Measurements from ENCODE around the gene LPAR3. TPM values are rescaled to one million over a fixed set of nuclear protein-coding genes. Genes with fewer than 3 reads are reported as not detected.

Gene LPAR3
- total RNA-seq, 1 donor from 2014 or later, result not detected

GRCh38 chr1:84773195-84773594 is 119.8 kb downstream of the LPAR3 start:
- Mint-ChIP-seq H3K27ac (ENCODE audit: unreplicated experiment) (no peak overlapping the region), H3K9me3 (ENCODE audit: low read depth) (no peaks in the 10 kb centered on the region), H3K36me3 (ENCODE audit: low read depth) (no peaks in the 10 kb centered on the region), H3K27me3 (ENCODE audit: low read depth) (peaks cover 24% of the 10 kb centered on the region), H3K4me3 (ENCODE audit: unreplicated experiment) (no peak overlapping the region), H3K4me1 (ENCODE audit: low read depth) (no peaks in the 10 kb centered on the region)
- TF ChIP-seq CTCF (IDR thresholded peaks at IDR 0.05), result no peak
- DNase-seq (ENCODE audit: low spot score), result no peak

DNA sequence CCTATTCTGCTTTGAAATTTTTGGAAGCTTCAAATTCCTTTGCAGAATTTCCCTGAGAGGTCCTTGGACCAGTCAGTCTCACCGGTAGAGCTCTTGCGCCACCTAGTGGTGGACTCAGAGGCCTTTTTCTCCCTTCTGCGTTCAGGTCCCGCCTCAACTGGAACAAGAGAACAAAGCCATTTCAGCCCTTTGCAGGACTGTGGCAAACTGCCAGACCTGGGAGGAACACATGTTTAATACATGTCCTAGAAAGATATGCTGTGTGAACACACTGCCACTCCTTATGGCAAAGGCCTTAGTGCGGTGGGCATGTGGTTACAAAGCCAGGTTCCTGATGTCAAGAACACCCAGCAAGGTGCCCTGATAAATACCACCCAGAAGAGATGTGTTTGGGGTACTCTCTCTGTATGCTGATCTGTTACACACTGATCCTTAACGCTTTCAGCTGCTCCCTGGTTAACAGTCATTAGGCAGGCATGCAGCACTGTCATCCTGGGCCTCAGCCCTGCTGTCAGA is 120.5 kb downstream of the LPAR3 start:
- peak; percentile 93 for TF ChIP-seq CTCF (IDR thresholded peaks at IDR 0.05)
- peaks cover 24% of the 10 kb centered on the region for H3K27me3 Mint-ChIP-seq (ENCODE audit: low read depth)

GRCh38 chr1:84771895-84772294 is 121.1 kb downstream of the LPAR3 start:
- TF ChIP-seq CTCF (IDR thresholded peaks at IDR 0.05), result no peak
- Mint-ChIP-seq H3K4me3 (ENCODE audit: unreplicated experiment) (no peak overlapping the region), H3K9me3 (ENCODE audit: low read depth) (no peaks in the 10 kb centered on the region), H3K27me3 (ENCODE audit: low read depth) (peaks cover 24% of the 10 kb centered on the region), H3K36me3 (ENCODE audit: low read depth) (no peaks in the 10 kb centered on the region), H3K4me1 (ENCODE audit: low read depth) (no peaks in the 10 kb centered on the region), H3K27ac (ENCODE audit: unreplicated experiment) (no peak overlapping the region)
- DNase-seq (ENCODE audit: low spot score), result no peak

More for the DNA sequence above, 120.5 kb downstream of the LPAR3 start:
- Mint-ChIP-seq H3K36me3 (ENCODE audit: low read depth) (no peaks in the 10 kb centered on the region), H3K4me3 (ENCODE audit: unreplicated experiment) (no peak overlapping the region), H3K9me3 (ENCODE audit: low read depth) (no peaks in the 10 kb centered on the region), H3K4me1 (ENCODE audit: low read depth) (no peaks in the 10 kb centered on the region), H3K27ac (ENCODE audit: unreplicated experiment) (no peak overlapping the region)
- DNase-seq (ENCODE audit: low spot score), result no peak

DNA sequence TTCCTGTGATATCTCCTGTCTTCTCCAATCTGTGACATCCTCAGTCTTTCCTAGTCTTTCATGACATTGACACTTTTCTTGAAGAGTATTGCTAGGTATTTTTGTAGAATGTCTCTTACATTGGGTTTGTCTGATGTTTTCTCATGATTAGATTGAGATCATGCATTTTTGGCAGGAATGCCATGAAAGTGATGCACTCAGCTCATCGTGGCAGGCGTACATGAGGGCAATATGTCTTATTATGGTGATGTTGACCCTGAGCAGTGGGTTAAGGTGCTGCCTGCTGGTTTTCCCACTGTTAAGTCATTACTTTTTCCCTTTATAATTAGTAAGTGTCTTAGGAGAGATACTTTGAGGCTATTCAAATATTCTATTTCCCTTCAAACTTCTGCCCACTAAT is 122.5 kb downstream of the LPAR3 start:
- no peaks in the 10 kb centered on the region for H3K4me1 Mint-ChIP-seq (ENCODE audit: low read depth)
- H3K4me3 Mint-ChIP-seq (ENCODE audit: unreplicated experiment), result no peak overlapping the region
- no peak for DNase-seq (ENCODE audit: low spot score)
- H3K9me3 Mint-ChIP-seq (ENCODE audit: low read depth), result no peaks in the 10 kb centered on the region
- no peaks in the 10 kb centered on the region for H3K36me3 Mint-ChIP-seq (ENCODE audit: low read depth)
- H3K27ac Mint-ChIP-seq (ENCODE audit: unreplicated experiment), result no peak overlapping the region
- peaks cover 36% of the 10 kb centered on the region for H3K27me3 Mint-ChIP-seq (ENCODE audit: low read depth)
- no peak for TF ChIP-seq CTCF (IDR thresholded peaks at IDR 0.05)

GRCh38 chr1:84769636-84770035 is 123.4 kb downstream of the LPAR3 start:
- Mint-ChIP-seq H3K4me3 (ENCODE audit: unreplicated experiment) (no peak overlapping the region), H3K27me3 (ENCODE audit: low read depth) (peaks cover 42% of the 10 kb centered on the region), H3K36me3 (ENCODE audit: low read depth) (peaks cover 2% of the 10 kb centered on the region), H3K9me3 (ENCODE audit: low read depth) (no peaks in the 10 kb centered on the region), H3K4me1 (ENCODE audit: low read depth) (no peaks in the 10 kb centered on the region), H3K27ac (ENCODE audit: unreplicated experiment) (no peak overlapping the region)
- no peak for TF ChIP-seq CTCF (IDR thresholded peaks at IDR 0.05)
- DNase-seq (ENCODE audit: low spot score), result no peak
